ENCODE results near the gene C3orf18.

The C3orf18 gene

DNA sequence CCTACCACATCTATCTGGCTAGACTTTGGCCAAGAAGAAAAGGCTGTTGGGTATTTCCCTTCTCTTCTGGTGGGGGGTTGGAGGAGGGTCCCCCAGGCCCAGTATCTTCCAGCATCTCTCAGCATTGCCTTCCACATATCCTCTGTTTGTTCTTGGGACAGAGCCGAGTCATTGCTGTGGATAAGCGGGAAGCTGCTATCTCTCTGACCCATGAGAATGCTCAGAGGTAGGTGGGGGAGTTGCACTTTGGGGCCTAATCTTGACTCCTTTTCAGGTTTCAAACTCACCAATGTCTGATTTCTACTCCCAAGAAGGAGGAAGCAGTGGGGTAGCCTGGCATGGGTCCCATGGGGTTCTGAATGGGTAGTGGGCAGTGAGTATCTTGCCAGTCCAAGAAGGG lies 9.8 kb upstream of the C3orf18 start:
- no peak for DNase-seq

- no peak for DNase-seq
Observed at GRCh38 chr3:50575372-50575771, 7.8 kb upstream of the C3orf18 start.

GRCh38 chr3:50574444-50574831 lies 6.9 kb upstream of the C3orf18 start:
- DNase-seq, result no peak

DNA sequence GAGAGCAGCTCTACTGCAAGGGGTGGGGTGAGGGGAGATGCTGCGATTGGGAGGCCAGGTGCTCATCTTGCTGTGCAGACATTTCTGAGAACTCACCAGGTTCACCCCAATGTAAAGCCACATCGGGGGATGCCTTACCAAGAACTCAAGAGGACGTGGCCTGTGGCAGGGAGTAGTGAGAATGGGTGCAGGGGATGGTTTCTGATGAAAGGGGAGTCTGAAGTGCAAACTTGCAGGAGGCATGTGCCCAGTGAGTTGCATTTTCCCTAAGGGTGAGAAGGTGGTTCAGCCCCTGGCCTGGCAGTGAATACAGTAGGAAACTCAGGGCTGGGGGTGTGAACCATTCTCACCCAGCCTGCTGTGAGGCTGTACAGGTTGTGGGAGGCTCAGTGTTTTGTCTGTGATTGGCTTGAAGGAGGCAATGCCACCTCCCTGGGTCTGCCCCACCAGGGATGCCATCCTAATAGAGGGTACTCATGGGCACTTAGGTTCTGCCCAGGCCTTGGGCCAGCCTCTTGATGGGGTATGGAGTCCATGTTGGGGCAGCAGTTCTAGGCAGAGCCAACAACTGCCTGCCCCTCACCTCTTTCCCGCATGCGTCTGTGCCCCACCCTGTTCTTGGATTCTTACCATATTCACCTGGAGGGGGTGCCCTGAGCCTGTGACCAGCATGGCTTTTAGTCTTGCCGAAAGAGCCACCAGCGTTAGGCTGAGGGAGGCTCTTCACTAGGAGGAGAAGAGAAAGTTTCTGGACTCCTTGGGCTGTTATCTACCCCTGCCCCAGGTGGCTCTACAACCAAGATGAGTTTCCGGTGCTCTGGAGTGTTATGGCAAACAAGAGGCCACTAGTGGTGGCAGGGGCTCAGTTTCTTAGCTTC lies 6.3 kb upstream of the C3orf18 start:
- no peak for DNase-seq

DNA sequence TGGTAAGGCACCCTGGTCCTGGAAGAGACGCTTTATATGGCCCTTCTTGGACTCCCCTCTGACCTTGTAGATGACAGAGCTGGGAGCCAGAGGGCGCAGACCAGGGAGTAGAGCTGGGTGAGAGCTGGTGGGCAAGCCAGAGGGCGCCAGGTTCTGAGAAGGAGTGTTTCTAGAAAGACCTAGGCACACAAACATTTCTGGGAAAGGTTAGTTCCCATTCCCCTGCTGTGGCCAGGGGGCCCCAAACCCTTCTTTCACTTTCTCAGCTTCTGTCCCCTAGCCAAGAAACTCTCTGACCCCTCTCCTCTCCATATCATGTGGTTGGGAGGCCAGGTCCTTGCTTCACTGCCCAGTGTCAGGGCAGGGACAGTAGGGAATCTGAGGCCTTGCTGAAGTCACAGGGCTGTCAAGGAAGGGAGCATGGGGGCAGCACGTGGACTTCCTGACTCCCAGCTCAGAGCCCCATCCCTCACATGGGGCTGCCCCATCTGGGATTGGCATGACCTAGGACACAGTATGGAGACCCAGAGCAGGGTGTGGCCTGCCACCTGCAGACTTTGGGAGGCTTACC lies 5.3 kb upstream of the C3orf18 start:
- no peak for DNase-seq

DNA sequence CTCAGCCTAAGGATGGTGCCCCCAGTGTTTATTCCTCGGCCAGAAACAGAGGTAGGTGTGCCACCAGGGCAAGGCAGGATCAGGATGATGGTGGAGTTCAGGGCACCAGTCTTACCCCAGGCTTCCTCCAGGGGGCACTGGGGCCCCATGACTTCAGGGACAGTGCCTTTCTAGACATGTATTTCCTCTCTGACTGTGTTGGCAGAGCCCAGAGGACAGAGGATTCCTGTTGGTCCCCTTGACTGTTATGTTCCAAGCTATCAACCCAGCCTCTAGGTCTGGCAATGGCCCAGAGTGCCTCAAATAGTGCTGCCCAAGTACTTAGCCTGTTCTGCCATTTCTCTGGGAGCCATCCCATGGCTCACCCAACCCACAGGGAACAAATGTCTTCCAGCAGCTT lies 4.6 kb upstream of the C3orf18 start:
- DNase-seq, result no peak

DNA sequence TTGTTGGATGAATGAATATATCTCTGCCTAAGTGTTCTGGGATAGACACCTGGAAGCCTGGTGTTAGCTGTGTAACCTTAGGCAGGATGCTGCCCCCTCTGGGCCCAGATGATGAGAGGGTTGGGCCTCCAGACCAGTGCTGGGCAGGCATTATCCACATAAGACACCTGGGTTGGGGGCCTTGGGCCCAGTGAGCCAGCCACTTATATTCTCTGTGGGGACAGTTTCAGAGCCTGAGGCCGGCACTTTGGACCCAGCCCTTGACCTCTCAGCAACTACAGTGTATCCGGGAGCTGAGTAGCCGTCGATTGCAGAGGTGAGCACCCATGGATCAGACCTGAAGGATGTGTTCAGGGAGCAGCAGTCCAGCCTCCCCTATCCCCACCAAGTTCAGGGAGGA lies 3.9 kb upstream of the C3orf18 start:
- DNase-seq, result no peak

- no peak for DNase-seq
Observed at GRCh38 chr3:50570508-50571279, 3.1 kb upstream of the C3orf18 start.

GRCh38 chr3:50568947-50569749 lies 1.6 kb upstream of the C3orf18 start, which contains the start of gene HEMK1:
Gene HEMK1 (plus strand): TSS chr3:50569522. CDS start chr3:50571105, 1,583 bp downstream.
- DNase-seq, result peak; percentile 59 to 82

DNA sequence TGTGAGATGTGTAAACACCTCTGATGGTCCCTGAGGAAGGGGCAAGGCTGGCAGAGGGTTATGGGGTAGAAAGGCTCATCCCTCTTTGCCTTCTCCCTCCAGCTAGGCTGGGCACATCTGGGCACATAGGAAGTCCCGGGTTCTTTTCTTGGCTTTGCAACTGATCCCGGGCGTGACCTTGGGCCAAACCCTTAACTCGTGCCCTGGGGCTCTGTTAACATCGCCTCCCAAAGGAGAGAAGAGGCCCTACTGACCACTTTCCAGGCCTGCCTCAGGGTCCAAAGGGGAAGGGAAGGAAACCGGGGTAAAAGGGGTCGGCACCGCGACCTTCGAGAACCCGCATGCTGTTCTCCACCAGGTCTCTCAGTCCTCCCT lies 549 bp downstream of the C3orf18 start:
- DNase-seq, result no peak

DNA sequence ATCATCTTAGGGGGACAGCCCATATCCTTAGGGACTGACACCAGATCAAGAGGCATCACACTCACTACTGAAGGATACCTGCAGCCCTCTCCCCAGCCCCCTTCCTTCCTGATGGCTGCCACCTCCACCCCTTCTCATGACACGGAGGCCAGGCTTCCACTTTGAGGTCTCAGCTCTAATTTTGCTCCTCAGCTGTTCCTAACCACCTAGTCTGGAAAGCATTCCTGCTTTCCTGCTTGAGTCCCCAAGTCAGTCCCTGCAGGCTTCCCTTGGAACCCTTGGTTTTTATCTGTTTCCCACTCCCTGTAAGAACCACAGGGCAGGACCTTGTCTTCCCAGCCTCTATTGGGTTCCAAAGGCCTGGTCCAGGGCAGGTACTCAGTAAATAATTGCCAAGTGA lies 3.2 kb downstream of the C3orf18 start:
- DNase-seq, result no peak

- DNase-seq, result no peak
Observed at GRCh38 chr3:50563867-50564266, 3.7 kb downstream of the C3orf18 start.

GRCh38 chr3:50562861-50563260 lies 4.7 kb downstream of the C3orf18 start:
- no peak for DNase-seq

- DNase-seq, result no peak
Observed at GRCh38 chr3:50559702-50560101, 7.8 kb downstream of the C3orf18 start.

DNA sequence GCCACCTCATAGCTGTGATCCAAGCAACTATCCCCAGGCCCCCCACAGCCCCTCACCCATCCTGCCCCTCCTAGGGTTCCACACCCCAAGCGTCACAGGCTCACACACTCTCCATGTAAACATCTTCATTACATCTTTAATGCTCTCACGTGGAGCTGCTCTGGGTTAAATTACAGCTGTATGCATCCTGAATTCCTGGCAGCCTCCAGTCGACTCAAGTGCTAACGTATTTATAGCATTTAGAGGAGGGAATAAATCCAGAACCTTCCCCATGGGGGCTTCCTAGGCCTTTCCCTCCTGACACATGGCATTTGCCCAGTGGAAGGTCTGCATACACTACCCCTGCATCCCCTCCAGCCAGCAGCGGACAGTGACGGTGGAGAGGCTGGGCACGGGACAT lies 9.6 kb downstream of the C3orf18 start:
- no peak for DNase-seq

DNA sequence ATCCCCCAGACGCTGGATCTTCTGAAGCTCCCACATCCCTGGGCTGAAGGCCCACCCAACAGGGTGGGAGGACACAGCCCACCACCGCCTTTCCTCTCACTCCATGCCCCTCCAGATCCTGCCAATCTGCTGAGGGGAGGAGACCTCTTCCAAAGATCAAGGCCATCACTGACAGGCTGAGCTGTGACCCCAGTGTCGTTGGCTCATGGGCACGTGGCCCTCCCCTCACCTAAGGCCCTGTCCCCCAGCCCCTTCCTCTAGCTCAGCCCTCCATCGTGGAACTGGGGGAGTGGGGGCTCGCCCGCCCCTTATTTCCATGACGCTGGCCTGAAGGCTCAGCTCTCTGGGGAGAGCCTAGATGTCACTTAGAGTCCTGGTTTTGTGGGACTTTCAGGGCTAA lies 10.4 kb downstream of the C3orf18 start:
- no peak for DNase-seq

DNA sequence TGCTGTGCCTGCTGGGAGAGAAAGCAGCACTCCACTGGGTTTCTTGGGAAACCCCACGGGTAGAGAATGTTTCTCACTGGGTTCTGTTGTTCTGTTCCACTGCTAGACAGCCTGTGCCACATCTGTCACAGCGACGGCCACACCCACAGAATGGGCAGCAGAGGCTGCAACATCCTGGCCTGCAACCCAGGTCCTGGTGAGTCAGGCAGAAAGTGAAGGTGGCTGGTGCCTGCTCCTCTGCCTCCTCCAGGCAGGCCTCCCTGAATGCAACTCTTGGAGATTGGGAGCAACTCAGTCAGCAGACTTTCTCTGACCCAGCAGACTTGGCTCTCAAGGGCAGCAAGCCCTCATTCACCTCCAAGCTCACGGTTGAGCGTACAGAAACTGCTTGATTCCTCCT lies 13.0 kb downstream of the C3orf18 start:
- no peak for DNase-seq

- DNase-seq, result no peak
Observed at GRCh38 chr3:50552598-50552997, 14.9 kb downstream of the C3orf18 start.

GRCh38 chr3:50551681-50552435 lies 15.7 kb downstream of the C3orf18 start:
- no peak for DNase-seq

DNA sequence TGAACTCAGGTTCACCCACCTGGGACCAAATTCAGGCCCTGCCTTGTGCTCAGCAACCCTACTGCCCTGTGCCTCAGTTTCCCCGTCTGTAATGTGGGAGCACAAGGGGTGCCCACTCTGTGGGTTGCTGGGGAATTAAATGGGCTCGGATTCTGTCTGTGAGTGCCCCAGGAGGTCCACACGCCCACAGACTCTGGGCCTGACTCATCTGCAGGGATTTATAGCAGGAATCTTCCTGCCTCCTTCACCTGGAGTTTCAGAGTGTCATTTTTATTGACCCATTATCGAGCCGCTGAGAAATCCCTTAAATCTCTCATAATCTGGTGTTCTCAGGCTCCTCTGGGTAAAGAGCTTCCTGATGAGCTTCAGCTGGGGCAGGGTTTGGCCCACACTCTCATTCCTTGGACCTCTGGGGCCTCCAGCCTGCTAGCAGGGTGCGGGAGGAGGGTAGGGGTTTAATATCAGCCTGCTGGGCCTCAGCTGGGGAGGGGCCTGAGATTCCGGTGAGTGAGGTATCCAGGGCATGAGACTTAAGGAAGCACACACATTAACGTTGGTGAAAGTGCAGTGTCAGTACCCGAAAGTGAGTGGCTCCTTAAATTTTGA lies 16.4 kb downstream of the C3orf18 start:
- no peak for DNase-seq

DNA sequence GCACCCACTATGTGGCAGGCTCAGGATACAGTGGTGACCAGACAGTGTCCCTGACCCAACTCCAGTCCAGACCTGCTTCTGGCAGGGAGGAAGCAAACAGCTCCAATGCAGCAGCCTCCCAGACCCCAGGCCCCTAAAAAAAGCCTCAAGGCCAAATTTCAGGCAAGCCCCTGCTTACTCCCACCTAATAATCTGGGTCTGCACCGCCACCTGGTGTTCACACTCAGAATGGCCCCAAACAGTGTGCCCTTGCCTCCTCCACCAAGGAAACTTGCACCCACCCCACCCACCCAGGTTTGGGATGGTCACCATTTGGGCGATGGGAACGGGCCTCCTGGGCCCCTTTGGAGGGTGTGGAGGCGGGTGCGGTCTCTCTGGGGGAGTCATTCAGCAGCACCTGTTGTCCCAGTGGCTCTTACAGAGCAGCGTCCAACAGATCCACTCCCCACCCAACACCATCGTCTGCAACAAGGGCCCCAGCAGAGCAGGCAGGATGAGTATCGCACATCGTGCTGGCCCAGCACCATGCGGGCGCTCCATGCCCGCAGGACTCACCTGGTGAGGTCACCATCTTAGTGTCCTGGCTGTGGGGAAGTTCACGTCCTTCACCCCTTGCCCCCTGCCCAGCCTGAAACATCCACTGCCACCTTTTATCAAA lies 17.3 kb downstream of the C3orf18 start:
- DNase-seq, result no peak

Measured in SW 1271 (cell line).